ENCODE measurements around the gene ALDH3B2.

DNA sequence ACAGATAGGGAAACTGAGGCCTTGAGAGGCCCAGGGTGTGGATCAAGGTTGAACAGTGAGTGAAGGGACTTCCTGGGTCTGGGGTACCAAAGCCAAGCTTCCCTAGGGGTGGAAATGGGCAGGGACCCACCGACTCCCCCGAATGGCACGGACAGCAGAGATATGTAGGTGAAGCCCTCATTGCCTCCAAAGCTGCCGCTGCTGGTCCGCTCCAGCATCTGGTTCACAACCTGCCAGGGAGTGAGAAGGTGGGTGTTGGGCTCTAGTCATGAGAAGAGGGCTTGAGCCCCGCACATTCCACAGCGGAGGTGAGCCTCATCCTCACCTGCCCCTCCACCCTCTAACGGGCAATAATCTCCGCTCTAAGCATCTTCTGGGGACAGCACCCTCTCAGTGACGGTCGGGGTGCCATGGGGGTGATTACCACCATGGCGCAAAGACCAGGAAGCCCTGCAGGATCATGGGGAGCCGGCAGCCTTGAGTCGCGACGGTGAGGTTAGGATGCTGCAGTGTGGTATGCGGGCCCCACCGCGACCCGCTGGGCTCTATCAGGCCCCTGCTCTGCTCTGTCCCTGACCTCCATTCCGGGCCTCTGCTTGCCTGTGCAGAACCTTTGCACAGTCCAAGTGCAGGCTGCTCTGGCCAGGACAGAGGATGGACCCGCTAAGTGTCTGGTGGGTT is 10.8 kb downstream of the ALDH3B2 start:
- TF ChIP-seq SP1 (IDR thresholded peaks at IDR 0.05) (no peak), ZNF384 (IDR thresholded peaks at IDR 0.05) (no peak), TARDBP (IDR thresholded peaks at IDR 0.05) (no peak), FOXM1 (IDR thresholded peaks at IDR 0.05; ENCODE audit: borderline replicate concordance) (no peak), ELF4 (IDR thresholded peaks at IDR 0.05) (no peak), FOXA1 (IDR thresholded peaks at IDR 0.05) (no peak), ARNT (IDR thresholded peaks at IDR 0.05) (no peak), FOXK2 (IDR thresholded peaks at IDR 0.05) (no peak), NFRKB (IDR thresholded peaks at IDR 0.05) (no peak), L3MBTL2 (conservative IDR thresholded peaks at IDR 0.05) (no peak), HDGF (IDR thresholded peaks at IDR 0.05; ENCODE audit: borderline replicate concordance) (no peak), SUZ12 (IDR thresholded peaks at IDR 0.05) (no peak), BHLHE40 (IDR thresholded peaks at IDR 0.05; ENCODE audit: borderline replicate concordance) (no peak)

Data from HEK293T (cell line).